ENCODE data around the gene UBAP1.
A peak's percentile ranks its signal among the peaks of the same experiment; 100 is the strongest.
"Not testable (repeated sequence)": the region's sequence is repeated elsewhere in the genome, so short reads cannot be mapped to it uniquely, and the experiment has no call there.

Gene UBAP1

GRCh38 chr9:34246453-34246852 lies 67.6 kb downstream of the UBAP1 start:
- H3K27ac ChIP-seq (ENCODE audit: poor library complexity, severe bottlenecking), result no peak overlapping the region
- no peak for TF ChIP-seq CTCF (IDR thresholded peaks at IDR 0.05; ENCODE audit: poor library complexity, severe bottlenecking)
- peaks cover 82% of the 10 kb centered on the region for H3K36me3 ChIP-seq (ENCODE audit: low read depth)
- ATAC-seq (ENCODE audit: low read depth) (no peak), DNase-seq (ENCODE audit: low spot score) (no peak)
- H3K9me3 ChIP-seq (ENCODE audit: severe bottlenecking), result no peaks in the 10 kb centered on the region
- no peak overlapping the region for H3K4me3 ChIP-seq (ENCODE audit: severe bottlenecking)
- H3K27me3 ChIP-seq (ENCODE audit: insufficient read depth, poor library complexity, severe bottlenecking), result no peaks in the 10 kb centered on the region
- H3K4me1 ChIP-seq (ENCODE audit: insufficient read depth, poor library complexity, severe bottlenecking), result peaks cover 41% of the 10 kb centered on the region

- peaks cover 46% of the 10 kb centered on the region for H3K4me1 ChIP-seq (ENCODE audit: insufficient read depth, poor library complexity, severe bottlenecking)
- peaks cover 80% of the 10 kb centered on the region for H3K36me3 ChIP-seq (ENCODE audit: low read depth)
- not testable (repeated sequence) for H3K9me3 ChIP-seq (ENCODE audit: severe bottlenecking); ATAC-seq (ENCODE audit: low read depth); H3K27me3 ChIP-seq (ENCODE audit: insufficient read depth, poor library complexity, severe bottlenecking); H3K4me3 ChIP-seq (ENCODE audit: severe bottlenecking); DNase-seq (ENCODE audit: low spot score)
- peak overlapping the region; percentile 98 for H3K27ac ChIP-seq (ENCODE audit: poor library complexity, severe bottlenecking)
Observed at GRCh38 chr9:34247782-34248181, 68.9 kb downstream of the UBAP1 start.

GRCh38 chr9:34249274-34249673 lies 70.4 kb downstream of the UBAP1 start:
- Histone ChIP-seq H3K27ac (ENCODE audit: poor library complexity, severe bottlenecking) (peak overlapping the region; percentile 98), H3K27me3 (ENCODE audit: insufficient read depth, poor library complexity, severe bottlenecking) (no peaks in the 10 kb centered on the region), H3K4me1 (ENCODE audit: insufficient read depth, poor library complexity, severe bottlenecking) (peaks cover 61% of the 10 kb centered on the region), H3K36me3 (ENCODE audit: low read depth) (peaks cover 77% of the 10 kb centered on the region), H3K4me3 (ENCODE audit: severe bottlenecking) (no peak overlapping the region), H3K9me3 (ENCODE audit: severe bottlenecking) (no peaks in the 10 kb centered on the region)
- no peak for TF ChIP-seq CTCF (IDR thresholded peaks at IDR 0.05; ENCODE audit: poor library complexity, severe bottlenecking)
- ATAC-seq (ENCODE audit: low read depth), result no peak
- DNase-seq (ENCODE audit: low spot score), result no peak

GRCh38 chr9:34250721-34251120 lies 71.9 kb downstream of the UBAP1 start:
- peaks cover 78% of the 10 kb centered on the region for H3K36me3 ChIP-seq (ENCODE audit: low read depth)

GRCh38 chr9:34252016-34252415 lies 73.2 kb downstream of the UBAP1 start:
- DNase-seq (ENCODE audit: low spot score), result no peak
- peaks cover 71% of the 10 kb centered on the region for H3K4me1 ChIP-seq (ENCODE audit: insufficient read depth, poor library complexity, severe bottlenecking)
- H3K9me3 ChIP-seq (ENCODE audit: severe bottlenecking), result no peaks in the 10 kb centered on the region
- no peak for ATAC-seq (ENCODE audit: low read depth)
- no peak for TF ChIP-seq CTCF (IDR thresholded peaks at IDR 0.05; ENCODE audit: poor library complexity, severe bottlenecking)
- peak overlapping the region; percentile 98 for H3K27ac ChIP-seq (ENCODE audit: poor library complexity, severe bottlenecking)
- H3K4me3 ChIP-seq (ENCODE audit: severe bottlenecking), result no peak overlapping the region
- no peaks in the 10 kb centered on the region for H3K27me3 ChIP-seq (ENCODE audit: insufficient read depth, poor library complexity, severe bottlenecking)
- H3K36me3 ChIP-seq (ENCODE audit: low read depth), result peaks cover 73% of the 10 kb centered on the region

More at GRCh38 chr9:34250721-34251120, 71.9 kb downstream of the UBAP1 start:
- no peak for TF ChIP-seq CTCF (IDR thresholded peaks at IDR 0.05; ENCODE audit: poor library complexity, severe bottlenecking)
- Histone ChIP-seq H3K4me3 (ENCODE audit: severe bottlenecking) (no peak overlapping the region), H3K27me3 (ENCODE audit: insufficient read depth, poor library complexity, severe bottlenecking) (no peaks in the 10 kb centered on the region), H3K27ac (ENCODE audit: poor library complexity, severe bottlenecking) (peak overlapping the region; percentile 98), H3K4me1 (ENCODE audit: insufficient read depth, poor library complexity, severe bottlenecking) (peaks cover 71% of the 10 kb centered on the region), H3K9me3 (ENCODE audit: severe bottlenecking) (no peaks in the 10 kb centered on the region)
- peak; percentile 30 for ATAC-seq (ENCODE audit: low read depth)
- DNase-seq (ENCODE audit: low spot score), result no peak

Measured in RWPE2 (cell line).